ENCODE measurements around the gene TSTD2.

GRCh38 chr9:97572892-97573365 is 60.2 kb downstream of the TSTD2 start:
- no peak for TF ChIP-seq CTCF (IDR thresholded peaks at IDR 0.05)
- no peak for TF ChIP-seq POLR2A (IDR thresholded peaks at IDR 0.05)
